ENCODE results near the gene SH3RF1. TPM values are rescaled to one million over a fixed set of nuclear protein-coding genes. Genes with fewer than 3 reads are reported as not detected.

SH3RF1 gene
- total and polyA plus RNA-seq, 4 donors = 7.6 to 31.8 (median 18.1) TPM

GRCh38 chr4:169108303-169108702, 162.5 kb downstream of the SH3RF1 start:
- Histone ChIP-seq H3K4me3 (ENCODE audit: low read length in 2 of 2) (no peak overlapping the region), H3K27me3 (ENCODE audit: control insufficient read depth in 1 of 2, insufficient read depth in 2 of 2, low read length in 1 of 2) (no peaks in the 10 kb centered on the region), H3K36me3 (ENCODE audit: control insufficient read depth in 1 of 2, insufficient read depth in 2 of 2, low read length in 1 of 2) (peaks cover 3% of the 10 kb centered on the region in 2 donors), H3K4me1 (ENCODE audit: control insufficient read depth in 1 of 2, insufficient read depth in 2 of 2, low read length in 2 of 2) (no peaks in the 10 kb centered on the region), H3K27ac (ENCODE audit: low read depth in 1 of 2, low read length in 2 of 2) (no peak overlapping the region), H3K9me3 (ENCODE audit: control insufficient read depth, low read length) (no peaks in the 10 kb centered on the region)
- WGBS, 2 donors = 95 to 97% methylated on average over 4 of the region's 4 CpGs
- intact Hi-C loops (cut with DNase I) = no loop called here
- DNase-seq = no peak
- ATAC-seq (ENCODE audit: low FRiP score) = no peak

GRCh38 chr4:169107528-169107927, 163.2 kb downstream of the SH3RF1 start:
- no peak for ATAC-seq (ENCODE audit: low FRiP score)
- WGBS, 2 donors = 81% methylated on average over 2 of the region's 2 CpGs
- peaks cover 3% of the 10 kb centered on the region in 2 donors for H3K36me3 ChIP-seq (ENCODE audit: control insufficient read depth in 1 of 2, insufficient read depth in 2 of 2, low read length in 1 of 2)

GRCh38 chr4:169106696-169107229, 164.0 kb downstream of the SH3RF1 start:
- ATAC-seq (ENCODE audit: low FRiP score) (peak; percentile 41), DNase-seq (no peak)
- Histone ChIP-seq H3K36me3 (ENCODE audit: control insufficient read depth in 1 of 2, insufficient read depth in 2 of 2, low read length in 1 of 2) (peaks cover under 1 to 3% of the 10 kb centered on the region in 2 donors), H3K4me1 (ENCODE audit: control insufficient read depth in 1 of 2, insufficient read depth in 2 of 2, low read length in 2 of 2) (no peaks in the 10 kb centered on the region), H3K27ac (ENCODE audit: low read depth in 1 of 2, low read length in 2 of 2) (no peak overlapping the region), H3K27me3 (ENCODE audit: control insufficient read depth in 1 of 2, insufficient read depth in 2 of 2, low read length in 1 of 2) (no peaks in the 10 kb centered on the region), H3K4me3 (ENCODE audit: low read length in 2 of 2) (no peak overlapping the region), H3K9me3 (ENCODE audit: control insufficient read depth, low read length) (no peaks in the 10 kb centered on the region)
- intact Hi-C loops (cut with DNase I) = no loop called here
- WGBS, 2 donors = 94 to 95% methylated on average over 16 of the region's 16 CpGs

More at GRCh38 chr4:169107528-169107927, 163.2 kb downstream of the SH3RF1 start:
- Histone ChIP-seq H3K27me3 (ENCODE audit: control insufficient read depth in 1 of 2, insufficient read depth in 2 of 2, low read length in 1 of 2) (no peaks in the 10 kb centered on the region), H3K4me1 (ENCODE audit: control insufficient read depth in 1 of 2, insufficient read depth in 2 of 2, low read length in 2 of 2) (no peaks in the 10 kb centered on the region), H3K27ac (ENCODE audit: low read depth in 1 of 2, low read length in 2 of 2) (no peak overlapping the region), H3K9me3 (ENCODE audit: control insufficient read depth, low read length) (no peaks in the 10 kb centered on the region), H3K4me3 (ENCODE audit: low read length in 2 of 2) (no peak overlapping the region)
- no peak for DNase-seq
- intact Hi-C loops (cut with DNase I) = no loop called here

GRCh38 chr4:169105620-169106019, 165.1 kb downstream of the SH3RF1 start:
- 93 to 94% methylated on average over 6 of the region's 6 CpGs for WGBS, 2 donors
- DNase-seq = no peak
- intact Hi-C loops (cut with DNase I) = no loop called here
- no peak for ATAC-seq (ENCODE audit: low FRiP score)
- Histone ChIP-seq H3K27me3 (ENCODE audit: control insufficient read depth in 1 of 2, insufficient read depth in 2 of 2, low read length in 1 of 2) (no peaks in the 10 kb centered on the region), H3K9me3 (ENCODE audit: control insufficient read depth, low read length) (no peaks in the 10 kb centered on the region), H3K36me3 (ENCODE audit: control insufficient read depth in 1 of 2, insufficient read depth in 2 of 2, low read length in 1 of 2) (peaks cover 0 to 3% of the 10 kb centered on the region in 2 donors), H3K27ac (ENCODE audit: low read depth in 1 of 2, low read length in 2 of 2) (no peak overlapping the region), H3K4me1 (ENCODE audit: control insufficient read depth in 1 of 2, insufficient read depth in 2 of 2, low read length in 2 of 2) (peaks cover 0 to 1% of the 10 kb centered on the region in 2 donors), H3K4me3 (ENCODE audit: low read length in 2 of 2) (no peak overlapping the region)

DNA sequence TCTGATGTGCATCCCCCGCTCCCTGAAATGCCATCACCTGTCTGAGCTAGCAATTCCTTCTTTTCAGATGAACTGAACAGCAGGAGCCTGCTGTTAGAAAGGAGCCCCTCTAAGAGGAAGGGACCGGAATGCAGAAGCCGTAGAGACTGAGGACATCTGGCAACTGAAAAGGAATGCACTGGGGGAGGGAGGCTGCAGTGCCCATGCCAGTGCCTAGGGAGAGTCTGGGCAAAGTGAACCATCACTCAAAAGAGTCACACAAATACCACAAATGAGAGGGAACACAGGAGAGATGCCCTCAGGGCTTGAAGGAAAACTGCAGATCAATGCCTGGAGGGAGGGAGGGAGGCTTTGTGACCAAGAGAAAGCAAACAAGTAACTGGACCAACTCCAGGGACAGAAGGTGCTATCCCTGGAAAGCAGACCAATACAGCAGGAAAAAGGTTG, 166.8 kb downstream of the SH3RF1 start:
- no peaks in the 10 kb centered on the region for H3K9me3 ChIP-seq (ENCODE audit: control insufficient read depth, low read length)
- ATAC-seq (ENCODE audit: low FRiP score) (no peak), DNase-seq (no peak)
- no peak overlapping the region for H3K4me3 ChIP-seq (ENCODE audit: low read length in 2 of 2)
- H3K4me1 ChIP-seq (ENCODE audit: control insufficient read depth in 1 of 2, insufficient read depth in 2 of 2, low read length in 2 of 2) = peaks cover 1 to 3% of the 10 kb centered on the region in 2 donors
- H3K36me3 ChIP-seq (ENCODE audit: control insufficient read depth in 1 of 2, insufficient read depth in 2 of 2, low read length in 1 of 2) = peaks cover 0 to 3% of the 10 kb centered on the region in 2 donors
- intact Hi-C loops (cut with DNase I) = no loop called here
- H3K27ac ChIP-seq (ENCODE audit: low read depth in 1 of 2, low read length in 2 of 2) = peak overlapping the region in 1 of 2 donors; percentile 50
- H3K27me3 ChIP-seq (ENCODE audit: control insufficient read depth in 1 of 2, insufficient read depth in 2 of 2, low read length in 1 of 2) = no peaks in the 10 kb centered on the region
- WGBS, 2 donors = 35 to 36% methylated on average over 3 of the region's 3 CpGs

DNA sequence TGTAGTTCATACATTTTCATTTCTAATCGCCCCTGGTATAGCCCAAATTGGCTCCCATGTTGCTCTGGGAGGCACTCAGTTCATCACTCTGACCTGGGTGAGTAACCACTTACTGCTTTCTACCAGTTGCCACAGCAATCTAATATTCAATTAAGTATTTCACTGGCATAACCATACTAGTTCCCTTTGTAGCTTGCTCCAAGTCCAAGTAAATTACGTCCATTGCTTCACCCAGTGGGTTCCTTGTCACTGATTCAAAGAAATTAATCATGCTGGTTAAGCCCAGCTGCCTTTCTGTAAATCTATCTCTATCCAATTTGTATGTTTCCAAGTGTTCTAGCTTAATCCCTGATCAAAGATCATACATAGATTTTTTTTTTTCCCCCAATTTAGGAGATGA, 168.7 kb downstream of the SH3RF1 start:
- intact Hi-C loops (cut with DNase I) = no loop called here
- peaks cover 0 to 3% of the 10 kb centered on the region in 2 donors for H3K36me3 ChIP-seq (ENCODE audit: control insufficient read depth in 1 of 2, insufficient read depth in 2 of 2, low read length in 1 of 2)
- H3K4me1 ChIP-seq (ENCODE audit: control insufficient read depth in 1 of 2, insufficient read depth in 2 of 2, low read length in 2 of 2) = peaks cover 7 to 9% of the 10 kb centered on the region in 2 donors
- no peak for DNase-seq
- 47 to 50% methylated on average over 2 of the region's 2 CpGs for WGBS, 2 donors
- ATAC-seq (ENCODE audit: low FRiP score) = no peak
- no peaks in the 10 kb centered on the region for H3K27me3 ChIP-seq (ENCODE audit: control insufficient read depth in 1 of 2, insufficient read depth in 2 of 2, low read length in 1 of 2)
- H3K9me3 ChIP-seq (ENCODE audit: control insufficient read depth, low read length) = no peaks in the 10 kb centered on the region
- no peak overlapping the region for H3K4me3 ChIP-seq (ENCODE audit: low read length in 2 of 2)
- H3K27ac ChIP-seq (ENCODE audit: low read depth in 1 of 2, low read length in 2 of 2) = peak overlapping the region in 1 of 2 donors; percentile 2

- Histone ChIP-seq H3K27me3 (ENCODE audit: control insufficient read depth in 1 of 2, insufficient read depth in 2 of 2, low read length in 1 of 2) (no peaks in the 10 kb centered on the region), H3K36me3 (ENCODE audit: control insufficient read depth in 1 of 2, insufficient read depth in 2 of 2, low read length in 1 of 2) (no peaks in the 10 kb centered on the region), H3K4me1 (ENCODE audit: control insufficient read depth in 1 of 2, insufficient read depth in 2 of 2, low read length in 2 of 2) (peaks cover 7 to 9% of the 10 kb centered on the region in 2 donors), H3K4me3 (ENCODE audit: low read length in 2 of 2) (no peak overlapping the region), H3K27ac (ENCODE audit: low read depth in 1 of 2, low read length in 2 of 2) (peak overlapping the region; percentile 61 to 76), H3K9me3 (ENCODE audit: control insufficient read depth, low read length) (no peaks in the 10 kb centered on the region)
- WGBS, 2 donors = 95% methylated on average over 4 of the region's 4 CpGs
- no peak for DNase-seq
- intact Hi-C loops (cut with DNase I) = no loop called here
- no peak for ATAC-seq (ENCODE audit: low FRiP score)
Observed at GRCh38 chr4:169100670-169101101, 170.1 kb downstream of the SH3RF1 start.

DNA sequence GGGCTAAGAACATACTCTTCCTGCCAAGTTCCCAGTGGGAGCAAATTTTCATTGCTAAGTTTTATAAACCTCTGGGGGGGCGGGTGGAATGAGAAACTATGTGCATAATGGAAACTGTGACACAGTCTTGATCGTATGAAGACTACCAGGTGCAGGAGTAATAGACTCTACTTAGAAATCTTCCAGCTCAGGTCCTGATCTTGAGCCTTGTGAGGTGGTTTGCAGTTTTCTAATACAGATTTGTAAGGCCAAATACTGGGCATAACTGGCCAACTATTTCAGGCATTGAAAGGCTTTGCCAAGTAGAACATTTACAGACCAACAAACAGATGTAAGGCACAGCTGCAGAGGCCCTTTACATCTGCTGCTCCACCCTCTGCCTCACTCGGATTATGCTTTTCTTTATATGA, 171.0 kb downstream of the SH3RF1 start:
- H3K27ac ChIP-seq (ENCODE audit: low read depth in 1 of 2, low read length in 2 of 2) = peak overlapping the region; percentile 45 to 86
- H3K9me3 ChIP-seq (ENCODE audit: control insufficient read depth, low read length) = no peaks in the 10 kb centered on the region
- peaks cover 0 to 1% of the 10 kb centered on the region in 2 donors for H3K36me3 ChIP-seq (ENCODE audit: control insufficient read depth in 1 of 2, insufficient read depth in 2 of 2, low read length in 1 of 2)
- 5% methylated on average over 3 of the region's 3 CpGs for WGBS, 2 donors
- intact Hi-C loops (cut with DNase I) = loop anchor here in 1 of 2 donors (5.0 kb wide), 1 partner anchor 37 kb away; no protein-coding TSS in a partner anchor
- no peaks in the 10 kb centered on the region for H3K27me3 ChIP-seq (ENCODE audit: control insufficient read depth in 1 of 2, insufficient read depth in 2 of 2, low read length in 1 of 2)
- ATAC-seq (ENCODE audit: low FRiP score) (peak; percentile 63), DNase-seq (no peak)
- no peak overlapping the region for H3K4me3 ChIP-seq (ENCODE audit: low read length in 2 of 2)
- peaks cover 7 to 9% of the 10 kb centered on the region in 2 donors for H3K4me1 ChIP-seq (ENCODE audit: control insufficient read depth in 1 of 2, insufficient read depth in 2 of 2, low read length in 2 of 2)
